Mesenchymal stem cell (in vitro differentiated cells and primary cell): Measurements from ENCODE around the gene ABCB11.

Experiments used
- DNase-seq: peaks from one replicate; pipeline ENCODE4 v3.0.0-alpha.2; 2013
- H2AFZ ChIP-seq: one replicate; pipeline ENCODE4 v1.6.1; 2013; ENCODE audit warnings: low read depth, mild to moderate bottlenecking, control low read depth, inconsistent platforms, low read length, moderate library complexity
- H2AK5ac ChIP-seq: 2 replicates; pipeline ENCODE4 v1.6.1; 2013; ENCODE audit warnings: low read length, moderate library complexity, mild to moderate bottlenecking, inconsistent platforms; ENCODE audit not compliant: severe bottlenecking
- H2BK120ac ChIP-seq: one replicate; pipeline ENCODE4 v1.6.1; 2013; ENCODE audit warnings: low read depth, mild to moderate bottlenecking, inconsistent platforms, low read length, moderate library complexity
- H2BK12ac ChIP-seq, 2 experiments: one replicate each; pipeline ENCODE4 v1.6.1; 2013; ENCODE audit warnings: inconsistent platforms in 2 of 2, low read length in 2 of 2, mild to moderate bottlenecking in 2 of 2, moderate library complexity in 2 of 2, control low read depth in 1 of 2
- H2BK15ac ChIP-seq: one replicate; pipeline ENCODE4 v1.6.1; 2013; ENCODE audit warnings: mild to moderate bottlenecking, low read depth, inconsistent platforms; ENCODE audit not compliant: poor library complexity, severe bottlenecking
- H2BK5ac ChIP-seq: 2 replicates; pipeline ENCODE4 v1.6.1; 2013; ENCODE audit warnings: low read depth, mild to moderate bottlenecking, low read length, control low read depth, inconsistent platforms; ENCODE audit not compliant: poor library complexity, severe bottlenecking
- H3K14ac ChIP-seq, 2 experiments: one replicate each; pipeline ENCODE4 v1.6.1; 2013; ENCODE audit warnings: inconsistent platforms in 2 of 2, low read length in 2 of 2, control low read depth in 1 of 2, mild to moderate bottlenecking in 1 of 2, moderate library complexity in 1 of 2
- H3K18ac ChIP-seq, 2 experiments: one replicate each; pipeline ENCODE4 v1.6.1; 2013; ENCODE audit warnings: inconsistent platforms in 2 of 2, low read length in 2 of 2, control low read depth in 1 of 2, low read depth in 1 of 2, mild to moderate bottlenecking in 1 of 2
- H3K23ac ChIP-seq, 2 experiments: one replicate each; pipeline ENCODE4 v1.6.1; 2013; ENCODE audit warnings: inconsistent platforms in 2 of 2, low read length in 2 of 2, mild to moderate bottlenecking in 2 of 2, moderate library complexity in 2 of 2, control low read depth in 1 of 2
- H3K27ac ChIP-seq: 2 replicates; pipeline ENCODE4 v1.5.1; 2013; ENCODE audit warnings: mild to moderate bottlenecking, moderate library complexity, low read length, control low read depth, inconsistent platforms; ENCODE audit not compliant: poor library complexity, severe bottlenecking
- H3K27me3 ChIP-seq, 2 experiments: 2 replicates each; pipeline versions ENCODE4 v1.6.1 to v1.7.0; 2013; ENCODE audit warnings: low read length in 2 of 2, mild to moderate bottlenecking in 2 of 2, moderate library complexity in 2 of 2, control low read depth in 1 of 2, inconsistent platforms in 1 of 2; ENCODE audit not compliant: control insufficient read depth in 1 of 2, insufficient read depth in 1 of 2
- H3K36me3 ChIP-seq, 2 experiments: 2 replicates each; pipeline versions ENCODE4 v1.6.1 to v1.7.0; 2013; ENCODE audit warnings: low read length in 2 of 2, control low read depth in 1 of 2, inconsistent platforms in 1 of 2, low read depth in 1 of 2, mild to moderate bottlenecking in 1 of 2; ENCODE audit not compliant: insufficient read depth in 2 of 2, control insufficient read depth in 1 of 2
- H3K4ac ChIP-seq, 2 experiments: one replicate each; pipeline ENCODE4 v1.6.1; 2013; ENCODE audit warnings: inconsistent platforms in 2 of 2, low read length in 2 of 2, mild to moderate bottlenecking in 2 of 2, moderate library complexity in 2 of 2, control low read depth in 1 of 2, low read depth in 1 of 2
- H3K4me1 ChIP-seq: 2 replicates; pipeline ENCODE4 v1.6.1; 2013; ENCODE audit warnings: low read depth, low read length, control low read depth; ENCODE audit not compliant: control insufficient read depth, insufficient read depth
- H3K4me2 ChIP-seq: 2 replicates; pipeline ENCODE4 v1.6.1; 2013; ENCODE audit warnings: low read length, mild to moderate bottlenecking, inconsistent platforms; ENCODE audit not compliant: poor library complexity, severe bottlenecking
- H3K4me3 ChIP-seq, 2 experiments: 2 replicates each; pipeline versions ENCODE4 v1.5.1 to v1.7.0; 2013; ENCODE audit warnings: low read length in 2 of 2, mild to moderate bottlenecking in 2 of 2, control low read depth in 1 of 2, low read depth in 1 of 2; ENCODE audit not compliant: insufficient read depth in 1 of 2
- H3K79me1 ChIP-seq: replicated peaks from 2 replicates; pipeline ENCODE4 v1.6.1; 2013; ENCODE audit warnings: mild to moderate bottlenecking, control low read depth, low read length, inconsistent platforms; ENCODE audit not compliant: poor library complexity, severe bottlenecking
- H3K9ac ChIP-seq: 2 replicates; pipeline ENCODE4 v1.7.0; 2013; ENCODE audit warnings: mild to moderate bottlenecking, low read length, moderate library complexity
- H3K9me3 ChIP-seq: 2 replicates; pipeline ENCODE4 v1.7.0; 2013; ENCODE audit warnings: mild to moderate bottlenecking, low read length; ENCODE audit not compliant: control insufficient read depth
- H4K8ac ChIP-seq: one replicate; pipeline ENCODE4 v1.6.1; 2013; ENCODE audit warnings: inconsistent platforms, mild to moderate bottlenecking, low read length, moderate library complexity
- H4K91ac ChIP-seq: one replicate; pipeline ENCODE4 v1.6.1; 2013; ENCODE audit warnings: mild to moderate bottlenecking, low read length, inconsistent platforms
- WGBS: methylation state at CpG from one replicate; pipeline ENCODE4 v1.1.7; 2013; ENCODE audit warnings: mixed read lengths; 5-methylcytosine and 5-hydroxymethylcytosine counted together

ABCB11 gene

GRCh38 chr2:169047256-169048250 is 16.4 kb upstream of the ABCB11 start:
- no peak overlapping the region for H2BK15ac ChIP-seq
- H3K9ac ChIP-seq: no peak overlapping the region

GRCh38 chr2:169046440-169047151 is 15.5 kb upstream of the ABCB11 start:
- no peak overlapping the region for H3K23ac ChIP-seq
- H3K4me2 ChIP-seq: no peak overlapping the region
- H3K4ac ChIP-seq: no peak overlapping the region
- H3K4me1 ChIP-seq: no peaks in the 10 kb centered on the region
- H3K79me1 ChIP-seq: no peaks in the 10 kb centered on the region
- no peak overlapping the region for H2AFZ ChIP-seq
- no peak overlapping the region for H3K18ac ChIP-seq
- no peaks in the 10 kb centered on the region for H3K27me3 ChIP-seq
- H2BK5ac ChIP-seq: no peak overlapping the region
- no peak overlapping the region for H3K9ac ChIP-seq
- peak overlapping the region in 1 of 2 experiments; percentile 5 for H2BK12ac ChIP-seq
- H3K27ac ChIP-seq: no peak overlapping the region
- no peak for DNase-seq
- no peak overlapping the region for H2BK120ac ChIP-seq
- WGBS: 75% methylated on average over 4 of the region's 4 CpGs
- H3K14ac ChIP-seq: no peak overlapping the region
- no peak overlapping the region for H4K8ac ChIP-seq
- peaks cover 12% of the 10 kb centered on the region for H3K9me3 ChIP-seq
- H2AK5ac ChIP-seq: no peak overlapping the region
- H2BK15ac ChIP-seq: no peak overlapping the region
- H3K4me3 ChIP-seq: no peak overlapping the region
- H4K91ac ChIP-seq: no peak overlapping the region
- no peaks in the 10 kb centered on the region for H3K36me3 ChIP-seq

More at GRCh38 chr2:169047256-169048250, 16.4 kb upstream of the ABCB11 start:
- Histone ChIP-seq H3K14ac (no peak overlapping the region), H3K18ac (no peak overlapping the region), H4K91ac (no peak overlapping the region), H3K4ac (no peak overlapping the region), H3K4me1 (no peaks in the 10 kb centered on the region), H2BK5ac (no peak overlapping the region), H2AFZ (no peak overlapping the region), H3K4me3 (no peak overlapping the region), H3K9me3 (peaks cover 6% of the 10 kb centered on the region), H3K27me3 (no peaks in the 10 kb centered on the region), H2BK12ac (no peak overlapping the region), H3K23ac (no peak overlapping the region), H3K36me3 (no peaks in the 10 kb centered on the region), H3K4me2 (no peak overlapping the region), H4K8ac (no peak overlapping the region), H3K27ac (no peak overlapping the region), H3K79me1 (no peaks in the 10 kb centered on the region), H2BK120ac (no peak overlapping the region), H2AK5ac (no peak overlapping the region)
- WGBS: 81% methylated on average over 2 of the region's 2 CpGs
- DNase-seq: no peak

DNA sequence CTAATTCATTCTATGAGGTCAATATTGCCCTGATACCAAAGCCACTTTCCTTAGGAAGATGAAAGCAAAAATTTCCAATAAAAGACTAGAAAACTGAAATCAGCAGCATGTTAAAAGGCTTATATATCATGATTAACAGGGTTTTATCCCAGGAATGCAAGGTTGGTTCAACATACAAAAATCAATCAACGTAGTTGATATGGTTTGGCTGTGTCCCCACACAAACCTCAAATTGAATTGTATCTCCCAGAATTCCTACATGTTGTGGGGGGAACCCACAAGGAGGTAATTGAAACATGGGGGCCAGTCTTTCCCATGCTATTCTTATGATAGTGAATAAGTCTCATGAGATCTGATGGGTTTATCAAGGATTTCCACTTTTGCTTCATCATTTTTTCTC is 11.7 kb upstream of the ABCB11 start:
- Histone ChIP-seq H2BK120ac (no peak overlapping the region), H3K9ac (no peak overlapping the region), H2AK5ac (no peak overlapping the region), H4K91ac (no peak overlapping the region), H2BK5ac (no peak overlapping the region), H3K4me3 (no peak overlapping the region), H3K18ac (no peak overlapping the region), H3K27me3 (no peaks in the 10 kb centered on the region), H3K14ac (no peak overlapping the region), H3K4ac (no peak overlapping the region), H2BK15ac (no peak overlapping the region), H2AFZ (no peak overlapping the region), H4K8ac (no peak overlapping the region), H3K23ac (no peak overlapping the region), H3K9me3 (peaks cover 16% of the 10 kb centered on the region), H2BK12ac (no peak overlapping the region), H3K79me1 (no peaks in the 10 kb centered on the region), H3K4me1 (no peaks in the 10 kb centered on the region), H3K36me3 (no peaks in the 10 kb centered on the region), H3K4me2 (no peak overlapping the region), H3K27ac (no peak overlapping the region)
- no peak for DNase-seq
- WGBS: 88% methylated on average over 1 of the region's 1 CpG

GRCh38 chr2:169041594-169041993 is 10.5 kb upstream of the ABCB11 start:
- WGBS: no CpG with 5 or more reads among the region's 1 CpG
- H3K14ac ChIP-seq: no peak overlapping the region
- no peak overlapping the region for H4K8ac ChIP-seq
- H2BK120ac ChIP-seq: no peak overlapping the region
- no peak overlapping the region for H2BK5ac ChIP-seq
- H2BK12ac ChIP-seq: no peak overlapping the region
- no peak overlapping the region for H3K4me2 ChIP-seq
- H3K36me3 ChIP-seq: no peaks in the 10 kb centered on the region
- H3K4ac ChIP-seq: no peak overlapping the region
- no peak overlapping the region for H3K9ac ChIP-seq
- no peak overlapping the region for H3K27ac ChIP-seq
- DNase-seq: peak; percentile 14
- no peaks in the 10 kb centered on the region for H3K4me1 ChIP-seq
- no peaks in the 10 kb centered on the region for H3K79me1 ChIP-seq
- H2AK5ac ChIP-seq: no peak overlapping the region
- H3K4me3 ChIP-seq: no peak overlapping the region
- no peak overlapping the region for H3K23ac ChIP-seq
- no peak overlapping the region for H2AFZ ChIP-seq
- H3K9me3 ChIP-seq: peaks cover 16% of the 10 kb centered on the region
- no peak overlapping the region for H3K18ac ChIP-seq
- H2BK15ac ChIP-seq: no peak overlapping the region
- H4K91ac ChIP-seq: no peak overlapping the region
- no peaks in the 10 kb centered on the region for H3K27me3 ChIP-seq
